Fibroblast of mammary gland (primary cell): Measurements from ENCODE around the gene TMEM114.

ENCODE experiments used
- DNase-seq: peaks from one replicate; pipeline ENCODE4 v3.0.0-alpha.2; 2010; ENCODE audit warnings: low read depth
- H3K4me3 ChIP-seq: 2 replicates; pipeline ENCODE4 v1.5.1; 2011; ENCODE audit warnings: low read depth, mild to moderate bottlenecking, low read length, moderate library complexity; ENCODE audit not compliant: control insufficient read depth
- CTCF ChIP-seq: conservative IDR thresholded peaks from 2 replicates; pipeline ENCODE4 v1.5.1; 2011; ENCODE audit warnings: low read depth, low read length, inconsistent platforms; ENCODE audit not compliant: control insufficient read depth, insufficient read depth

The TMEM114 gene

GRCh38 chr16:8577678-8578304 is 12.5 kb downstream of the TMEM114 start:
- no peak for DNase-seq
- TF ChIP-seq CTCF = no peak
- H3K4me3 ChIP-seq = no peak overlapping the region

GRCh38 chr16:8576141-8577004 is 13.9 kb downstream of the TMEM114 start:
- DNase-seq = no peak
- H3K4me3 ChIP-seq = no peak overlapping the region
- no peak for TF ChIP-seq CTCF

GRCh38 chr16:8575399-8575798 is 14.9 kb downstream of the TMEM114 start:
- no peak for TF ChIP-seq CTCF
- H3K4me3 ChIP-seq = no peak overlapping the region
- no peak for DNase-seq

- DNase-seq = peak; percentile 63
- TF ChIP-seq CTCF = peak; percentile 64
- H3K4me3 ChIP-seq = no peak overlapping the region
These were observed 17.2 kb downstream of the TMEM114 start for GRCh38 chr16:8572919-8573724.

- DNase-seq = no peak
- no peak for TF ChIP-seq CTCF
- no peak overlapping the region for H3K4me3 ChIP-seq
These were observed 18.0 kb downstream of the TMEM114 start for GRCh38 chr16:8572063-8572918.
